ENCODE measurements around the gene RPS6KB2. TPM values are rescaled to one million over a fixed set of nuclear protein-coding genes. Genes with fewer than 3 reads are reported as not detected.

RPS6KB2 gene
- total and polyA plus RNA-seq, 9 of the 15 experiments (the other 6 are each of a cell fraction or from before 2014, with no cell fraction given): 0.42 to 122 (median 82.6) TPM

- TF ChIP-seq ZNF232 (CRISPR knock-in tag; IDR thresholded peaks at IDR 0.05) (no peak), IFI16 (CRISPR knock-in tag; IDR thresholded peaks at IDR 0.05) (no peak), MNT (conservative IDR thresholded peaks at IDR 0.05) (peak; percentile 76 to 91), ETV1 (tag; conservative IDR thresholded peaks at IDR 0.05; ENCODE audit: low read depth) (peak; percentile 77; the same call in 1 of the 2 replicates), UBTF (IDR thresholded peaks at IDR 0.05; ENCODE audit: borderline replicate concordance in 1 of 2, low read depth in 2 of 2, low read length in 2 of 2) (0 out of 4 replicates have a peak, but pooled peaks of 1 of the 2 experiments have one; percentile 27), POLR2G (IDR thresholded peaks at IDR 0.05; ENCODE audit: low read depth, low read length) (peak; percentile 97), CHCHD3 (CRISPR knock-in tag; IDR thresholded peaks at IDR 0.05) (no peak), ETV5 (CRISPR knock-in tag; IDR thresholded peaks at IDR 0.05; ENCODE audit: low read depth) (peak; percentile 65; the same call in 1 of the 2 replicates), MAFF (IDR thresholded peaks at IDR 0.05; ENCODE audit: low read length) (no peak), PRMT5 (CRISPR knock-in tag; IDR thresholded peaks at IDR 0.05) (no peak), CBX8 (IDR thresholded peaks at IDR 0.05; ENCODE audit: borderline replicate concordance, extremely low read depth, low read depth, low read length, poor library complexity, severe bottlenecking) (no peak), SMAD3 (CRISPR knock-in tag; conservative IDR thresholded peaks at IDR 0.05) (no peak), ZNF79 (CRISPR knock-in tag; IDR thresholded peaks at IDR 0.05; ENCODE audit: low read depth) (no peak), ELF1 (tag; IDR thresholded peaks at IDR 0.05) (peak; percentile 65; the same call in 1 of the 2 replicates), KHSRP (IDR thresholded peaks at IDR 0.05) (peak; percentile 96), DMBX1 (CRISPR knock-in tag; IDR thresholded peaks at IDR 0.05; ENCODE audit: borderline replicate concordance) (0 out of 2 replicates have a peak, but pooled peaks have one; percentile 48), SP1 (CRISPR knock-in tag; IDR thresholded peaks at IDR 0.05) (peak; percentile 91)
- TF ChIP-seq, protein P1, sequence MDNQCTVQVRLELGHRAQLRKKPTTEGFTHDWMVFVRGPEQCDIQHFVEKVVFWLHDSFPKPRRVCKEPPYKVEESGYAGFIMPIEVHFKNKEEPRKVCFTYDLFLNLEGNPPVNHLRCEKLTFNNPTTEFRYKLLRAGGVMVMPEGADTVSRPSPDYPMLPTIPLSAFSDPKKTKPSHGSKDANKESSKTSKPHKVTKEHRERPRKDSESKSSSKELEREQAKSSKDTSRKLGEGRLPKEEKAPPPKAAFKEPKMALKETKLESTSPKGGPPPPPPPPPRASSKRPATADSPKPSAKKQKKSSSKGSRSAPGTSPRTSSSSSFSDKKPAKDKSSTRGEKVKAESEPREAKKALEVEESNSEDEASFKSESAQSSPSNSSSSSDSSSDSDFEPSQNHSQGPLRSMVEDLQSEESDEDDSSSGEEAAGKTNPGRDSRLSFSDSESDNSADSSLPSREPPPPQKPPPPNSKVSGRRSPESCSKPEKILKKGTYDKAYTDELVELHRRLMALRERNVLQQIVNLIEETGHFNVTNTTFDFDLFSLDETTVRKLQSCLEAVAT (IDR thresholded peaks at IDR 0.05): peak; percentile 54 to 90; a peak in 1 of 4 replicates
- TF ChIP-seq, protein P2, sequence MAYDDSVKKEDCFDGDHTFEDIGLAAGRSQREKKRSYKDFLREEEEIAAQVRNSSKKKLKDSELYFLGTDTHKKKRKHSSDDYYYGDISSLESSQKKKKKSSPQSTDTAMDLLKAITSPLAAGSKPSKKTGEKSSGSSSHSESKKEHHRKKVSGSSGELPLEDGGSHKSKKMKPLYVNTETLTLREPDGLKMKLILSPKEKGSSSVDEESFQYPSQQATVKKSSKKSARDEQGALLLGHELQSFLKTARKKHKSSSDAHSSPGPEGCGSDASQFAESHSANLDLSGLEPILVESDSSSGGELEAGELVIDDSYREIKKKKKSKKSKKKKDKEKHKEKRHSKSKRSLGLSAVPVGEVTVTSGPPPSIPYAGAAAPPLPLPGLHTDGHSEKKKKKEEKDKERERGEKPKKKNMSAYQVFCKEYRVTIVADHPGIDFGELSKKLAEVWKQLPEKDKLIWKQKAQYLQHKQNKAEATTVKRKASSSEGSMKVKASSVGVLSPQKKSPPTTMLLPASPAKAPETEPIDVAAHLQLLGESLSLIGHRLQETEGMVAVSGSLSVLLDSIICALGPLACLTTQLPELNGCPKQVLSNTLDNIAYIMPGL (CRISPR knock-in tag; IDR thresholded peaks at IDR 0.05): peak; percentile 52; the same call in 1 of the 2 replicates
Measured at GRCh38 chr11:67428052-67429001, at the start of gene RPS6KB2 (continued).

All from K562 (cell line).